ENCODE measurements around the gene SHC4.

- TF ChIP-seq EZH2 (IDR thresholded peaks at IDR 0.05; ENCODE audit: borderline replicate concordance, low read length), result no peak
- TF ChIP-seq, protein P1, sequence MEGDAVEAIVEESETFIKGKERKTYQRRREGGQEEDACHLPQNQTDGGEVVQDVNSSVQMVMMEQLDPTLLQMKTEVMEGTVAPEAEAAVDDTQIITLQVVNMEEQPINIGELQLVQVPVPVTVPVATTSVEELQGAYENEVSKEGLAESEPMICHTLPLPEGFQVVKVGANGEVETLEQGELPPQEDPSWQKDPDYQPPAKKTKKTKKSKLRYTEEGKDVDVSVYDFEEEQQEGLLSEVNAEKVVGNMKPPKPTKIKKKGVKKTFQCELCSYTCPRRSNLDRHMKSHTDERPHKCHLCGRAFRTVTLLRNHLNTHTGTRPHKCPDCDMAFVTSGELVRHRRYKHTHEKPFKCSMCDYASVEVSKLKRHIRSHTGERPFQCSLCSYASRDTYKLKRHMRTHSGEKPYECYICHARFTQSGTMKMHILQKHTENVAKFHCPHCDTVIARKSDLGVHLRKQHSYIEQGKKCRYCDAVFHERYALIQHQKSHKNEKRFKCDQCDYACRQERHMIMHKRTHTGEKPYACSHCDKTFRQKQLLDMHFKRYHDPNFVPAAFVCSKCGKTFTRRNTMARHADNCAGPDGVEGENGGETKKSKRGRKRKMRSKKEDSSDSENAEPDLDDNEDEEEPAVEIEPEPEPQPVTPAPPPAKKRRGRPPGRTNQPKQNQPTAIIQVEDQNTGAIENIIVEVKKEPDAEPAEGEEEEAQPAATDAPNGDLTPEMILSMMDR (conservative IDR thresholded peaks at IDR 0.05 in 1 of 2, IDR thresholded peaks at IDR 0.05 in 1 of 2; ENCODE audit: extremely low read depth in 1 of 2, insufficient read depth in 1 of 2, low read depth in 1 of 2, low read length in 2 of 2), result no peak
Observed at GRCh38 chr15:48868536-48868935, 95.2 kb downstream of the SHC4 start.
